Measurements from ENCODE around the gene CD27.

GRCh38 chr12:6468283-6468575, 23.5 kb downstream of the CD27 start:
- TF ChIP-seq CTCF (IDR thresholded peaks at IDR 0.05) (no peak), EZH2 (IDR thresholded peaks at IDR 0.05; ENCODE audit: borderline replicate concordance, insufficient read depth, low read depth, low read length, poor library complexity, severe bottlenecking) (no peak)

All from B cell (primary cell).